ENCODE data around the gene LHX6. TPM values are rescaled to one million over a fixed set of nuclear protein-coding genes. Genes with fewer than 3 reads are reported as not detected.

Gene LHX6
- total RNA-seq (ENCODE audit: unreplicated experiment): 6.0 TPM
- long read RNA-seq, partial matches to known transcripts: 0 of 1 reads
- long read RNA-seq, other reads (novel, unspliced or antisense): 1 of 1 reads

DNA sequence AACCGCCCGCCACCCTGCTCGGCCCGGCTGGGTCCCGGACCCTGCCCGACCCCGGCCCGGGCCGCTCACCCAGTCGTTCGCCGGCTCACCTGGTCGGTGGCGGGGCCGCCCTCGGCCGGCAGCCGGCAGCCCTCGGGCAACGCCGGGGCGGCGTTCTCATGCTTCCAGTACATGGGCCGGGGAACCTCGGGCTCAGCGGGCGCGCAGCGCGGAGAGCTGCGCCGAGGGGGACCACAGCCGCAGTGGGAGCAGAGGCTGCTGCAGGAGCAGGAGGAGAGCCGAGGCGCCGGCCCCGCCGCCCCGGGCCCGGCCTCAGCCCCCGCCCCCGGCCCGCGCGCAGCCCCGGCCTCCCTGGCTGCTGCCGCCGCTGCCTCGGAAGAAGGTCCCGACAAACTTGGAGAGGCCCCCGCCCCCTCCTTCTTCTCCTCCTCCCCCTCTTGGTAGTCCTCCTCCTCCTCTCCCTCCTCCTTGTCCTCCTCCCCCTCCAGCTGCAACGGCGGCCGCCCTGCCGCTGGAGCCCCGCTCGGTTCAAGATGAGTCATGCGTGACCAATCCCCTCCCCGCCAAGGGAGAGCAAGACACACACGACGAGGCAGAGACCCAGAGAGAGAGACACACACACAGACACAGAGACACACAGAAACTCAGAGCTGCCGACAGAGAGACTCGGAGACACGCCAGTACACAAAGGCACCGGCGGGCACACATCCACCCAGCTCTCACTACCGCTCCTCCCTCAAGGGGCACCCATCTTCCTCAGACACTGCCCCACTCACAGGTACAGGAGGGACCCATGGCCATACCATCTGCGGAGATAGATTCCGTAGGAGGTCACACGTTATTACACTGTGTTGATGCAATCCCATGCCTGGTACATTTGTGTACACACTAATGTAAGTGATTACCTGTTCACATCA, at the start of gene LHX6:
Gene LHX6, minus strand, starts transcription at position 390 of the 917 bp plus-strand sequence. Its CDS starts 217 bp downstream, at position 173.
- TF ChIP-seq, protein P1, sequence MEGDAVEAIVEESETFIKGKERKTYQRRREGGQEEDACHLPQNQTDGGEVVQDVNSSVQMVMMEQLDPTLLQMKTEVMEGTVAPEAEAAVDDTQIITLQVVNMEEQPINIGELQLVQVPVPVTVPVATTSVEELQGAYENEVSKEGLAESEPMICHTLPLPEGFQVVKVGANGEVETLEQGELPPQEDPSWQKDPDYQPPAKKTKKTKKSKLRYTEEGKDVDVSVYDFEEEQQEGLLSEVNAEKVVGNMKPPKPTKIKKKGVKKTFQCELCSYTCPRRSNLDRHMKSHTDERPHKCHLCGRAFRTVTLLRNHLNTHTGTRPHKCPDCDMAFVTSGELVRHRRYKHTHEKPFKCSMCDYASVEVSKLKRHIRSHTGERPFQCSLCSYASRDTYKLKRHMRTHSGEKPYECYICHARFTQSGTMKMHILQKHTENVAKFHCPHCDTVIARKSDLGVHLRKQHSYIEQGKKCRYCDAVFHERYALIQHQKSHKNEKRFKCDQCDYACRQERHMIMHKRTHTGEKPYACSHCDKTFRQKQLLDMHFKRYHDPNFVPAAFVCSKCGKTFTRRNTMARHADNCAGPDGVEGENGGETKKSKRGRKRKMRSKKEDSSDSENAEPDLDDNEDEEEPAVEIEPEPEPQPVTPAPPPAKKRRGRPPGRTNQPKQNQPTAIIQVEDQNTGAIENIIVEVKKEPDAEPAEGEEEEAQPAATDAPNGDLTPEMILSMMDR (IDR thresholded peaks at IDR 0.05; ENCODE audit: unreplicated experiment): no peak
- H3K9me3 Mint-ChIP-seq (ENCODE audit: unreplicated experiment): peaks cover 4% of the 10 kb centered on the region
- peaks cover 14% of the 10 kb centered on the region for H3K36me3 Mint-ChIP-seq (ENCODE audit: low read depth, unreplicated experiment)
- peak; percentile 46 for DNase-seq (ENCODE audit: low spot score)
- H3K4me1 Mint-ChIP-seq (ENCODE audit: unreplicated experiment): peaks cover 29% of the 10 kb centered on the region
- H3K27ac Mint-ChIP-seq (ENCODE audit: unreplicated experiment): no peak within 1 kb of the TSS
- peak within 1 kb of the TSS; percentile 42 for H3K4me3 Mint-ChIP-seq (ENCODE audit: unreplicated experiment)
- peaks cover 23% of the 10 kb centered on the region for H3K27me3 Mint-ChIP-seq (ENCODE audit: unreplicated experiment)

DNA sequence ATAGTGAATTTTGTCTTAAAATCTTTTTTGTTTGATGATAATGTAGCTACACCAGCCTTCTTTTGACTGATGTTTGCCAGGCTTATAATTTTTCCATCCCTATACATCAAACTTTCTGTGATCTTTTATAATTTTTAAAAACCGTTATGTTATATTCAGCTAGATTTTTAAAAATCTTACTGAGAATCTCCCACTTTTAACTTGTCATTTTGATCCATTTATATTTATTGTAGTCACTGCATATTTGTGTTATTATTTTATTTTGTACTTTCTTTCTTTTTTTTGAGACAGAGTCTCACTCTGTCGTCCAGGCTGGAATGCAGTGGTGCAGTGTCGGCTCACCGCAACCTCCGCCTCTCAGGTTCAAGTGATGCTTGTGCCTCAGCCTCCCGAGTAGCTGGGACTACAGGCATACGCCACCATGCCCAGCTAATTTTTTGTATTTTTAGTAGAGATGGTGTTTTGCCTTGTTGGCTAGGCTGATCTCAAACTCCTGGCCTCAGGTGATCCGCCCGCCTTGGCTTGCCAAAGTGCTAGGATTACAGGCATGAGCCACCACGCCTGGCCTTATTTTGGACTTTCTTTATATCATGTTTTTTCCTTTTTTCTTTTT, 48.6 kb upstream of the LHX6 start:
- H3K9me3 Mint-ChIP-seq (ENCODE audit: unreplicated experiment): peaks cover 4% of the 10 kb centered on the region
- no peak overlapping the region for H3K27ac Mint-ChIP-seq (ENCODE audit: unreplicated experiment)
- H3K27me3 Mint-ChIP-seq (ENCODE audit: unreplicated experiment): peaks cover 2% of the 10 kb centered on the region
- H3K4me3 Mint-ChIP-seq (ENCODE audit: unreplicated experiment): no peak overlapping the region
- no peak for DNase-seq (ENCODE audit: low spot score)
- H3K4me1 Mint-ChIP-seq (ENCODE audit: unreplicated experiment): peaks cover 30% of the 10 kb centered on the region
- peaks cover 39% of the 10 kb centered on the region for H3K36me3 Mint-ChIP-seq (ENCODE audit: low read depth, unreplicated experiment)
- TF ChIP-seq, protein P1 (IDR thresholded peaks at IDR 0.05; ENCODE audit: unreplicated experiment): no peak

DNA sequence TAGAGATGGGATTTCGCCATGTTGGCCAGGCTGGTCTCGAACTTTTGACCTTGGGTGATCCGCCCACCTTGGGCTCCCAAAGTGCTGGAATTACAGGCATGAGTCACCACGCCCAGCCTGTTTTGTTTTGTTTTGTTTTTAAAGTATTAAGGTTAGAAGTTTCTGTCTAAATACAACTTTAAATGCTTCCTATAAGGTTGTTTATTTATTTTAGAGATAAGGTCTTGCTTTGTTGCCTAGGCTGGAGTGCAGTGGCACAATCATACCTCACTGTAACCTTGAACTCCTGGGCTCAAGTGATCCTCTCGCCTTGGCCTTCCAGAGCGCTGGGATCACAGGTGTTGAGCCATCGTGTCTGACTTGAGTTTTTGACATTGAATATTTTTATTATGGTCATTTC, 47.3 kb upstream of the LHX6 start:
- Mint-ChIP-seq H3K4me1 (ENCODE audit: unreplicated experiment) (peaks cover 17% of the 10 kb centered on the region), H3K4me3 (ENCODE audit: unreplicated experiment) (no peak overlapping the region), H3K36me3 (ENCODE audit: low read depth, unreplicated experiment) (peaks cover 40% of the 10 kb centered on the region), H3K27ac (ENCODE audit: unreplicated experiment) (no peak overlapping the region), H3K27me3 (ENCODE audit: unreplicated experiment) (peaks cover 2% of the 10 kb centered on the region), H3K9me3 (ENCODE audit: unreplicated experiment) (peaks cover 4% of the 10 kb centered on the region)
- TF ChIP-seq, protein P1 (IDR thresholded peaks at IDR 0.05; ENCODE audit: unreplicated experiment): no peak
- no peak for DNase-seq (ENCODE audit: low spot score)

DNA sequence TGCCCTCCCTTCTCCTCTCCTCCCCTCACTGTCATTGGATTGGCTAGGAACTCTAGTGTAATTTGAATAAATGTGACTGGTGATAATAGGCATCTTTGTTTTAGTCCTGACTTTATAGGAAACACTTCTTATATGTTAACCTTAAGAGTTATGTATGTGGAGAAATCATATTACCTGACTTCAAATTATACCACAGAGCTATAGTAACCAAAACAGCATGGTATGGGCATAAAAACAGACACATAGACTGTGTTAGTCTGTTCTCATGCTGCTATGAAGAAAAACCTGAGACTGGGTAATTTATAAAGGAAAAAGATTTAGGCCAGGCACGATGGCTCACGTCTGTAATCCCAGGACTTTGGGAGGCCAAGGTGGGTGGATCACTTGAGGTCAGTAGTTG, 45.3 kb upstream of the LHX6 start:
- Mint-ChIP-seq H3K36me3 (ENCODE audit: low read depth, unreplicated experiment) (peaks cover 44% of the 10 kb centered on the region), H3K27ac (ENCODE audit: unreplicated experiment) (no peak overlapping the region), H3K27me3 (ENCODE audit: unreplicated experiment) (peaks cover 2% of the 10 kb centered on the region), H3K4me3 (ENCODE audit: unreplicated experiment) (peak overlapping the region; percentile 72), H3K4me1 (ENCODE audit: unreplicated experiment) (no peaks in the 10 kb centered on the region), H3K9me3 (ENCODE audit: unreplicated experiment) (peaks cover 4% of the 10 kb centered on the region)
- TF ChIP-seq, protein P1 (IDR thresholded peaks at IDR 0.05; ENCODE audit: unreplicated experiment): no peak
- DNase-seq (ENCODE audit: low spot score): no peak
